RPMI8226 (cell line): ENCODE measurements around the gene SELE.

Source experiments
- DNase-seq: peaks from one replicate; pipeline ENCODE4 v3.0.0-alpha.2; 2015

The SELE gene

DNA sequence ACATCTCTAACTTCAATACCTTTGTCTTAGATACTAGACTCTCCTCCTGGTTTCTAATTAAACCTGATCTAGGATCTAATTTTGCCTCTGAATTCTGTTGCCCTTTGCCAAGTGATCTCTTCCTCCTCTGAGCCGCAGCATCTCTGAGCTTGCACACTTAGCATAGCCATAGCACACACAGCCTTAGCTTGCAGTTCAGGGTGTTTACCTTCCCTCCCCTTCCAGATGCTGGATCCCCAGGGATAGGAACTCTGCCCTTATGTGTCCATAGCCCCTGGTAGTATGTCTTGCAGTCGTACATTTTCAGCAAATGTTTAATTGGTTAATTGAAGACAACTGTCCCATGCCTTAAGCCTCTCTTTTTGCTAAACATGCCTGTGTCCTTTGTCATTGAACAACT is 52.7 kb downstream of the SELE start:
- no peak for DNase-seq

DNA sequence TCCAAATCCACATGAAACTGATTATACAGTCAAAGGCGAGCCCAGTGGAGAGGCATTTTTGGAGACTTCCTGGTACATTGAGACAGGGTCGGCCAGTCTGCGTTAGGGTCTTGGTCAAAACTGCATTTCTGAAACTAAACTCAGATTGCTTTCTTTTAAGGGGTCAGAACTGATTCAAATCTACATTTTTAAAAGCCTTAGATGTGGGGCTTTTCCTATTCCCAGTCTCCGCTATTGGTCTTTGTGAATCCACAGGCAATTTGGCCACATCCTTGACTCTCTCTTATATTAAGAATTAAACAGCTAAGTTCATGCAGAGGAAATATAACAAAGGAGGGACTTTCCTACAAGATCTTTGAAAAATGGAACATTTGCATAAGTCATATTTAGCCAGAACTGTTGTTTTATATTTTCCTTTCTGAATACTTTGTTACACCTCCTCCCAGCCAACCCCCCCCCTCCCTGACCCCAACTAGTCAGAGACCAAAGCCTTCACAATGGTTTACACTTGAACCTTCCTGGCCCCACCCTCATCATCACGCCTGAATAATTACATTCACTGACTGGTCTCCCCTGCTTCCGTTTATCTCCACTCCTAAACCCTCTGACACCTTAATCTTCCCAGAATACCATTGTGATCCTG is 53.4 kb downstream of the SELE start:
- no peak for DNase-seq

DNA sequence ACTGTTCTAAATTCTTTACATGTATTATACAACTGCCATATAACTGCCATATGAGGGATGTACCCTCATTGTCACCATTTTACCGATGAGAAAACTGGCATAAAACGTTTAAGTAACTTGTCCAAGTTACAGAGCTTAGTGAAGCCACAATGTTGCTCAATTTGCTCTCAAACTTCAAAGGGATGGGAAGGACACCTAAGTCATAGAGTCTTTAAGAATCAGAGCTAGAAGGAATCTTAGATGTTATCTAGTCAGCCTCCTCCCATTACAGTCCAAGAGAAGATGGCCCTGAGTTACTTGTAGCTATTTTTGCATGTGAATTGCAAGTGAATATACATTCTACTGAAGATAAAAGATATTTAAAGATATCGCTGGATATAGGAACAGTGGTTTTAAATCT is 54.2 kb downstream of the SELE start:
- no peak for DNase-seq

DNA sequence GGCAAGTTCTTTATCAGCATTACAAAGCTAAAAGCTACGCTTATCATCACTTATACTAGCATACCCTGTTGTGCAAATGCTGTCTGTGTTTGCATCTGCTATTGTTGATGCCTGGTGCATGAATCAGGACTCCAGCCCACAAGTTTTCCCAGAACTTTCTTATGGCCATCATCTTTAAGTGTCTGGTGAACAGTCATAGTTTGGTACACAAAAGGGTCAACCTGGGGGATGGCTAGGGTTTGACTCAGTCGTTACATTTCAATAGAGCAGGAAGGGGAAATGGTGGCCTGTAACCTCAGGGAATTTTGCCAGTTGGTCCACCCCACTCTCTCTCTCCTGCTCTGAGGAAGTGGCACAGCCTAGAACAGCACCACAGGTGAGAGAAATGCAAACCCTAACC is 57.9 kb downstream of the SELE start:
- no peak for DNase-seq
